GM18502 (cell line): ENCODE measurements around the gene PIGS.

Experiments used
- ATAC-seq: cut with Tn5 transposase; IDR thresholded peaks from one replicate; pipeline ENCODE4 v1.9.1; 2021; ENCODE audit warnings: mild to moderate bottlenecking; ENCODE audit not compliant: unreplicated experiment, poor library complexity

The PIGS gene

DNA sequence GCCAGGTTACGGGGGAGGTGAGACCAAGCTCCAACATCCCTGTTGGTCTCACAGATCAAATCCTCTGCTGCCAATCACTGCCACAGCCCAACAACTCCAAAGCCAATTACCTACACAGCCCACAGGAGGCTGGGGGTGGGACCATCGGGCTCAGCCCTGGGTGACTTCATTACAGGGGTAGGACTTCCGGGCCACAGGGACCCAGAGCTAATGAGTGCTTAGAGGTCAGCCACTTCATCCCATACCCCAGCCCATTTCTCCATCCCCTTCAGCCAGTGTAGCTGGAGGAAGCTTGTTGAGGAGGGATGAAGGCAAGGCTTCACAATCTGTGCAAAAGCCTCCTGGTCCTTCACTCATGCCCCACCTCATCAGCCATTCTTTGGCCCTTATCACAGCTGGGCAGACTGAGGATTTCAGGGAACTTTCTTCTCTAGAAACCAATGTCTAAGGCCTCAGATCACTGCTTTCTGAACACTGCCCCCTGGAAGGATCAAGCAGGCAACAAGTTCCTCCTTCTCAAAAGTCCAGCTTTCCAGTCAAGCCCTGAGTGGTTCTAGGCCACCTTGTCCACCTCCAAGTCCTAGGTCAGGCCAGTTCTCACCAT lies 59.4 kb downstream of the PIGS start:
- ATAC-seq, result no peak

DNA sequence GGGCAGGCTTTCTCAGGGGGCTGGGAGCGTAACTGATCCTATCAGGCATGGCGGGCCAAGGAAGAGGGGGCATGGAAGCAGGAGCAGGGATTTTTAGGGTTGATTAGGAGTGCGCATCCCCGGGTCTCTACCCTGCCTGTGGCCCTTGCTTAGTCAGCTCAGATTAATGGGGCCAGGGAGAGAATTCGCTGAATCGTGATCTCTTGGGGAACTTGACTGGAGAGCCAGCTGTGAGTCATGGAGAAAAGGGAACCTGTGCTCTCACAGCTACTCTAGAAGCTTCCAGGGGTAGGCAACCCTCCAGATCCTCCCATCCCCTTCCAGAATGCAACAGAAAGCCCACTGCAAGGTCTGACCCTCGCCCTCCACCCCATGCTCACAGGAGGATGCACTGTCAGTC lies 61.5 kb downstream of the PIGS start:
- ATAC-seq, result no peak

DNA sequence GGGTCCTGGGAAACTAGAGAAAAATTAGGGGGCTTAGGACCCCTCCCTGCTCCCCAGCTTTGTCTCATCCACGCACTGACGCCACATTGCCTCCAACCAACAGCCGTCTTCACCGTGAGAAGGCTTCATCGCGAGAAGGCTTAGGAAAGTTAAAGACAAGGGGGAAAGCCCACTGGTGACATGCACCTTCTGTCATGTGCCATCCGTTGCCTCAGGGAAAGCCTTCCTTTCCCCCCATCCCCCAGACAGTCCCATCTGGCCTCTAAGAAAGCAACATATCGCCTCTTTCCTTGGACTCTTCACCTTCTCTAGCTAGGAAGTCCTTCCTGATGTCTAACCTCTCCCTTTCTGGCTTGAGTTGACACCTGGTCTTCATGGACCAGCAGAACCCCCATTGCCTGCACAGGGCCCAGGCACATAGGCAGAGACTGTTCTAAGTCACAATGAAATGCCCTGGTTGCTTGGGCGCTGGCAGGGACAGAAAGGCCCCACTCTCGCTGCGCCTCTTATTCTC lies 63.1 kb downstream of the PIGS start:
- ATAC-seq, result no peak

DNA sequence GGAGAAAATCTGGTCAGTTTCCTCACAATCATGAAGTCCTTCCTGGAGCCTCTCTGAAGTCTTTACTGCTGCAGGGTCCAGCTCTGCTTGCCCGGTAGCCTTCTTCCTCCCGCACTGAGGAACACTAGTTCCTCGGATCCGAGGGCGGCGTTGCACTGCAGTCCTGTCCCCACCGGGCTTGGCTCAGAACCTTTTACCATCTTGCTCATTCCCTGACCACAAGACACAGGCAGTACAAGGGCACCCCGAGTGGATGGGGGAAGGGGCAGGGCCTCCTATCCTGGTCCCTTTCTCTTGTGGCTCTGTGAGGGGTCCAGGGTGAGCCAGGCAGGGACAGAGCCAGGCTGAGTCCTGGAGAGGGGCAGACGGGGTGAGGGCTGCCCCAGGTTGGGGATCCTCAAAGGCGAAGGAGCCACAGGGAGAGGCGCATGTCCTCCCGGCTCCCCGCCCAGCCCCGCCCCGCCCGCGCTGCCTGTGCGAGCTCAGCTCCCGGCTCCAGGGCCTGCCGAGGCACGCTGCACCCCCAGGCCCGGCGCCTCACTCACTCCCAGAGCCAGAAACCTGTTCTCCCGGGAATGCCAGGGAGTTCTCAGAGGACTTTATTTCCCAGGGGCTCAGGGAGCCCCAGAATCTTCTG lies 63.6 kb downstream of the PIGS start:
- ATAC-seq, result no peak

DNA sequence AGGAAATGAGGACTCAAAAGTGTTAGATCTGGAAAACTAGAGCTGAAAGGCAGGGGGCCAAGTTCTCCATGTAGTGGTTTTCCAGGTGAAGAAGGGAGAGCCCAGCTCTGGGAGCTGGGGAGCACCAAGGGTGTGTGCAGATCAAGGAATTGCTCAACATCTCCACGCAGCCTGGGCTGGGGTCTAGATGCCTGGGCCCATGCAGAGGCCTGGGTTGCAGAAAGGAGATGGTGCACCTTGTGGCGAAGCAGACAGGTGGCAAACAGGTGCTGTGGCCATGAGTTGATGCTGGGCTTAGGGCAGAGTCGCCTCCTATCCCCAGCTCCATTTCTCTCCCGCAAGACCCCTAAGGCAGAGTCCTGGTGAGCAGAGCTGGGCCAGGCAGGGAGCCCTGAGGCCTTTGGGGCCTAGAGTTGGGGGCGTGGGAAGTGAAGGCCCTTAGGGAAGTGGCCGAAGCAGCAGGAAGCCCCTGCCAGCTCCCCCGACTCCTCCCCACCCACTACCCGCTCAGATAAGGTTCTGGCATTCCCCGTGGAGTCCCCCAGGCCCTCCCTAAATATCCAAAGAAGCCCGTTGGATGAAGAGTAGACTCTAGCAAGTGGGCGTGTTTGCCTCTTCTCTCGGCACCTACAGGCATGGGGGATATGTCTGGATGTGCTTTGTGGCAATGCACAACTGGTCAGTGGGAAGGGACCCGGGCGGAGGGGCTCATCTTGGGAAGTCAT lies 64.4 kb downstream of the PIGS start:
- no peak for ATAC-seq

DNA sequence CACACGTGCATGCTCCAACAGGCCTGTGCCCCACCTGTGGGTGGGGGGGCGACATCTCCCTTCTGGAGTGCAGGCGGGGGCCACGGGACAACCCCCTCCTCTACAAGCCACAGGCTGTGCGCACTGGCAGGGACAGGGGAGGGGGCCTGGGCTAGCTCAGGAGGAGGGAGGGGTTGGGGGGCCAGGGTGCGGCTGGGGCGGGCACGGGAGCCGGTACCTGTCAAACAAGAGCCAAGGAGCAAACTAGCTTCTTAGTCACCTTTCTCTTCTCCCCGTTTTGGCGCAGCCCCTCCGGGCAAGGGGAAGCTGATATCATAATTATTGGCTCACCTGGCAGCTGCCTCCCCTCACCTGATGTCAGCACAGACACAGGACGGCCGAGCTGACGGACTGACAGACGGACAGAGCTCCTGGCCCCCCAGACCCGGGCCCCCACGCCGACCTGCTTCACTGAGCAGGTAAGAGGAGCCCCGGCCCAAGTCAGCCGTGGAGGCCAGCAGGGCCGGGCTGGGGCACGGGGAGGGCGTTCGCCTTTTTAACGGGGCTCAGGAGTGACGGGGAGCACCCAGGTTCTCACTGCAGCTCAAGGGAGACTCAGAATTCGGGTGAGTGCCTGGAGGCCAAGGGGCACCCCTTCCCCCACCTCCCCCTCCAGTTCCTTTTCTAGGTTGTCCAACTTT lies 65.2 kb downstream of the PIGS start, which contains the start of gene FOXN1:
Gene FOXN1, plus strand, starts transcription at position 363 of the 680 bp plus-strand sequence. CDS start 17,622 bp downstream, outside the sequence.
- no peak for ATAC-seq

DNA sequence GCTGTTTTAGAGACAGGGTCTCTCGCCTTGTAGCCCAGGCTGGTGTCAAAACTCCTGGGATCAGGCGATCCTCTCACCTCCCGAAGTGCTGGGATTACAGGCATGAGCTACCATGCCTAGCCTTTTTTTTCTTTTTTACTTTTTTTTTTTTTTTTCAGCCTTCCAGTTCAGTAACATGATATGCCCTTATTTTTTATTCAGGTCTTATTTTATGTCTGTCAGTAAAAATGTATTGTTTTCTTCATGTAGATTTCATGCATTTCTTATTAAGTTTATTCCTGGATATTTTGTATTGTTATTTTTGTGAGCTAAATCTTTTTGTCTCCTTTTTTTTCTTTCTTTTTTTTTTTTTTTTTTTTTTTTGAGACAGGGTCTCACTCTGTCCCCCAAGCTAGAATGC lies 67.9 kb downstream of the PIGS start:
- no peak for ATAC-seq
